H1 (cell line): ENCODE measurements around the gene ZNF48. TPM values are rescaled to one million over a fixed set of nuclear protein-coding genes. Genes with fewer than 3 reads are reported as not detected.

Experiments
- BACH1 ChIP-seq: IDR thresholded peaks from 2 replicates; pipeline ENCODE4 v1.6.1; 2012; ENCODE audit warnings: low read length, improper control_type of control experiment
- BCL11A ChIP-seq, 2 experiments: IDR thresholded peaks; one replicate each; pipeline ENCODE4 v1.6.1; 2011; ENCODE audit warnings: low read depth in 2 of 2, low read length in 2 of 2, mild to moderate bottlenecking in 2 of 2
- HDAC2 ChIP-seq, 2 experiments: fragments of 300-600 bp in 1 of 2; sonication (generic) in 1 of 2; IDR thresholded peaks; 2 replicates each; pipeline ENCODE4 v1.6.1; 2011 to 2012; ENCODE audit warnings: low read depth in 2 of 2, low read length in 2 of 2, mild to moderate bottlenecking in 2 of 2, moderate library complexity in 2 of 2, borderline replicate concordance in 1 of 2, inconsistent platforms in 1 of 2
- NRF1 ChIP-seq: IDR thresholded peaks from 2 replicates; pipeline ENCODE4 v1.6.1; 2011; ENCODE audit warnings: mild to moderate bottlenecking, low read depth, low read length, improper control_type of control experiment
- polyA plus RNA-seq, 7 experiments: library from polyadenylated mRNA; depleted of rRNA in 3 of 7; stranded (reverse) in 5 of 7; unstranded in 2 of 7; fragments of >200 nt in 5 of 7; fragments of 200-250 nt in 2 of 7; gene quantifications; 1 replicate in 5 of 7; 2 replicates in 1 of 7; 4 replicates in 1 of 7; pipeline versions ENCODE4 v1.2.1 to v1.2.3, GENCODE V29; 2011 to 2013; ENCODE audit warnings: missing spikeins in 2 of 7, mixed read lengths in 2 of 7
- total RNA-seq: library from RNA; stranded (reverse); fragmentation: NEBNext Ultra II Directional; extraction: Animal tissue kit (Norgen Biotek cat#: 25700); gene quantifications from 2 replicates; pipeline ENCODE4 v1.2.1, GENCODE V29; 2021

Gene ZNF48
- total and polyA plus RNA-seq, 2 of the 8 experiments (the other 6 are each of a cell fraction or from before 2014, with no cell fraction given): 30.4 to 41.2 TPM

- TF ChIP-seq BCL11A (IDR thresholded peaks at IDR 0.05; ENCODE audit: low read depth in 2 of 2, low read length in 2 of 2): no peak
- TF ChIP-seq NRF1: no peak
- no peak for TF ChIP-seq BACH1
- no peak for TF ChIP-seq HDAC2 (IDR thresholded peaks at IDR 0.05; ENCODE audit: borderline replicate concordance in 1 of 2, low read depth in 2 of 2, low read length in 2 of 2)
These were observed 36.7 kb upstream of the ZNF48 start (continued) for GRCh38 chr16:30358577-30358936.
